ENCODE measurements around the gene C19orf38.
"Not testable (repeated sequence)": the region's sequence is repeated elsewhere in the genome, so short reads cannot be mapped to it uniquely, and the experiment has no call there.

The C19orf38 gene

DNA sequence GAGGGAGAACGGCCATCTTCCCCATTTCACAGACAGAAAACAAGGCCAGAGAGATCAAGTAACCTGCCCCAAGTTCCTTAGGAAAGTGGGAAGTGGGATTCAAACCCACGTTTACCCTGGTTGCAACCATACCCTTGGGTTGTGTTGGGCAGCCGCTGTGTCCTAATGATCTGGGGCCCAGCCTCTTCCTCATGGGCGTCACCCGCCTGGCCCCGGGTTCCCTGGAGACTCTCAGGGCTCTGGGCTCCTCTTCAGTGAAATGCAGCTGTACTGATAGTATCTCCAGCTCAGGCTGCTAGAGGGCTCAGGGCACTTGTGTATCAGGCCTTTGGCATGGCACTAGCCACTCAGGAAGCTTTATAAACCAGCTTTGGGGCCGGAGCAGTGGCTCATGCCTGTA, 22.0 kb upstream of the C19orf38 start:
- no peak for DNase-seq

DNA sequence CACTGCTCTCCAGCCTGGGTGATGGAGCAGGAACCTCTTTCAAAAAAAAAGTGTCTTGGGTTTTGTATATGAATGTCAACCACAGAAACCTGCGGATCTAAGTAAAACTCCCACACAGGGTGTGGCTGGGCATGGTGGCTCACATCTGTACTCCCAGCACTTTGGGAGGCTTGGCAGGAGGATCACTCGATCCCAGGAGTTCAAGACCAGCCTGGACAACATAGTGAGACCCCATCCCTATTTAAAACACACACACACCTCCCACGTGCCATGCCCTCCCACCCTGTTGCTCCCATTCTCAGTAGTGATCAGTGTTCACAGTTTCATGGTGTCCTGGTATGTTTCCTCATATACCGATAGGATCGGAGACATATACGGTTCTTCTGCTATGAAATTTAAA, 21.4 kb upstream of the C19orf38 start:
- no peak for DNase-seq

DNA sequence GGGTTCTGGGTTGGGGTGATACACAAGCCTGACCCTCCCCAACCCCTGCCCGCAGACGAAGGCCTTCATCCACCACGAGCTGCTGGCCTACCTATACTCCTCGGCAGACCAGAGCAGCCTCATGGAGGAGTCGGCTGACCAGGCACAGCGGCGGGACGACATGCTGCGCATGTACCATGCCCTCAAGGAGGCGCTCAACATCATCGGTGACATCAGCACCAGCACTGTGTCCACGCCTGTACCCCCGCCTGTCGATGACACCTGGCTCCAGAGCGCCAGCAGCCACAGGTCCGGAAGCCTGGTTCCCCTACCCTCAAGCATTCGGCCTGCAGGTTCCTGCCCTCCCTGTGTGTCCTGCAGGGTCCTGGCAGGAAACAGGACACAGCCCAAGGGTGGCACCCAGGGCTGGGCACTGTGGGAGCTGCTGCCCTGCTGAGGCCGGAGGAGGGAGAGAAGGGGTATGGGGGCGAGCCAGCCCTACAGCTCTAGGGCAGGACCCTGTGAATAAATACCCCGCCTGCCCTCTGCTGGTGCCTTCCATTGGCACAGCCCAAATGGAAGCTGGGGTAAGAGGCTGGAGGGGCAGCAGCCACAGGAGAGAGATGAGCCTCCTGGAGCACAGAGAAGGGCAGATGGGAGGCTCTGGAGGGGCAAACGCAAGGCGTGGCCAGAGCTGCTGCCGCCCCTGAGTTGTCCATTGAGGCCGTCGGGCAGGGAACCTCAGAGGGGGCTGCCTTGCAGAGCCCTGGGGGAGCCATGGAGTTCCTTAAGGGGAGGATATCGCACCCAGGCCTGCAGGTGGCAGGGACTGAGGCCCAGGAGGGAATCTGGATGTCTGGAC, 19.0 kb upstream of the C19orf38 start:
- DNase-seq = no peak

DNA sequence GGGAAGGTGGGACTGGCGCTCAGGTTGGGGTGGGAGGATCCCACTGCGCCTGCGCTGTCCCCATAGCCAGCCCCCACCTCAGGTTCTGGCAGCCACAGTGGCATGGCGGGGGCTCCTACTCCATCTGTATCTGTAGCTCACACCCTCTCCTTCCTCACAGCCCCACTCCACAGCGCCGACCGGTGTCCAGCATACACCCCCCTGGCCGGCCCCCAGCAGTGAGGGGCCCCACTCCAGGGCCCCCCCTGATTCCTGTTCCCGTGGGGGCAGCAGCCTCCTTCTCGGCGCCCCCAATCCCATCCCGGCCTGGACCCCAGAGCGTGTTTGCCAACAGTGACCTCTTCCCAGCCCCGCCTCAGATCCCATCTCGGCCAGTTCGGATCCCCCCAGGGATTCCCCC, 18.2 kb upstream of the C19orf38 start:
- DNase-seq = no peak

DNA sequence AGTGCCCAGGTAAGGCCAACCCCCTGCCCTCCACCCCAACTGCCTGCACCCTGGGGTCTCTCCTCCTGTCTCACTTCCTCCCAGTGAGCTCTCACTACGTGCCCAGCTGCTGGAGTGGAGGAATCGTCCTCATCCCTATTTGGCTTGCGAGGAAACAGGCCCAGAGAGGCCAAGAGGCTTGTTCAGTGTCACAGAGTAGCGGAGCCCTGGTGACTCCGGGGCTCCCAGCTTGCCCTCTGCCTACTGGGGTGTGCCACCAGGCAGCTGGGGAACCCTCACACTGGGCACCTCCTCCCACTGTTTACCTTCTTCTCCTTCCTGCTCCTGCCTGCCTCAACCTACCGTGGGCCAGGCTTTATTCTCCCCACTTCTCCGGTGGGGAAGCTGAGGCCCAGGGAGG, 17.8 kb upstream of the C19orf38 start:
- no peak for DNase-seq

DNA sequence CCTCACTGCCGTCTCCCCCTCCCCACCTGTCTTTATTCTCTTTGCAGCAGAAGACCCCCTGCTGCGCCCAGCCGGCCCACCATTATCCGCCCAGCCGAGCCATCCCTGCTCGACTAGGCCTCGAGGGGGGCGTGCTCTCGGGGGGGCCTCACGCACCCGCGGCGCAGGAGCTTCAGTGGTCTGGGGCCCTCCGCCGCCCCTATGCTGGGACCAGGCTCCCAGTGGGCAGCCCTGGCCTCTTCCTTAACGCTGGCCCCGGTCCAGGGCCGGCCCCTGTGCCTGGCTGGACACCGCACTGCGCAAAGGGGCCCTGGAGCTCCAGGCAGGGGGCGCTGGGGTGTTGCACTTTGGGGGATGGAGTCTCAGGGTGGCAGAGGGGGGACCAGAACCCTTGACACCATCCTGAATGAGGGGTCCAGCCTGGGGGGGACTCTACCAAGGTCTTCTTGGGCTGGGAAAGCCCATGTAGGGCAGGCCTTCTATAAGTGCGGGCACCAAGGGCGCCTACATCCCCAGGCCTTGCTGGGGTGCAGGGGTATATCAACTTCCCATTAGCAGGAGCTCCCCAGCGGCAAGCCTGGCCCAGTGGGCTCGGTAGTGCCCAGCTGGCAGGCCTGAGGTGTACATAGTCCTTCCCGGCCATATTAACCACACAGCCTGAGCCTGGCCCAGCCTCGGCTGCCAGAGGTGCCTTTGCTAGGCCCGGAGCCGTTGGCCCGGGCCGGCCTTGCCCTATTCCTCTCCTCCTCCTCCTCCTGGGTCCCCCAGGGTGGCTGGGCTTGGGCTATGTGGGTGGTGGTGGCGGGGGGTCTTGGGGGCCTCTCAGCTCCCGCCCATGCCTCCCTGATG, 17.1 kb upstream of the C19orf38 start:
- DNase-seq = no peak

DNA sequence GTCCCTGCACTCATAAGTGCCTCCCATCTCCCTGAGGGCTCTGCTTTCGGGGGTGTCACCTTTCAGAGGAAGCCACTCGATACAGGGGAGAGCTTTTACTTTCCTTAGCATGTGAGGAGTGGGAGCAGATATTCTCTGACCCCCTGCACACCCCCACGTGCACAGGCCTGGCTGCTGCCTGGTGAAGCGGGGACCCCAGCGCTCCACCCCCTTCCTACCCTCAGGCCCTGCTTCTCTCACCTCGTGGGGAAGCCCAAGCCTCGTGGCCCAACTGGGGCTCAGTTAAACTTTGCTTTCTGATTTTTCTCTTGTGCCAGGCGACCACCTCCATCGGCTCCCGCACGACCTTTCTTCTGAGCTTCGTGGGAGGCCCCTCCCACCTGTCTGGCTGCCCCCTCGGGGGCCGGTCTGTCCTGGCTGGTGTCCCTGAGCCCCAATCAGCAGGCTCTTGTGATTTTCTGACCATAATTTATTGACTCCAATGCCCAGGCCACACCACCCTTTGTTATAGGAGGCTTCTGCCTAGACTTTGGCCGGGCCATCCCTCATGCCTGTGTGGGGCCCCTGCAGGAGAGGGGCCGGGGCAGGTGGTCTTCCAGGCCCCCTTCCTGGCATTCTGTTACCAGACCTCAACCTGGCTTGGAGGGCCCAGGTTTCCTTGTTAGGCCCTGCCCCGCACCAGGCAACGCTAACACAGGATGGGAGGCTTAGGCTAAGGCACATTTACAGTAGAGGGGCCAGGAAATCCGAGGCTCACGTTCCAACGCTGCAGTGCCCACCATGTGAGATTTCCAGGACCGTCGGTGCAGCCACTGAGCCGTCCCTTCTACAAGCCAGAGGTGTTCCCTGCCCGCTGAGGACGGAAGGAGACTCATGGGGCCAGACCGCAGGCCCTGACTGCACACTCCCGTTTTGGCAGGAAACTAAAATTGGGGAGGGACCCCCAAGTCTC, 16.0 kb upstream of the C19orf38 start:
- DNase-seq = no peak

DNA sequence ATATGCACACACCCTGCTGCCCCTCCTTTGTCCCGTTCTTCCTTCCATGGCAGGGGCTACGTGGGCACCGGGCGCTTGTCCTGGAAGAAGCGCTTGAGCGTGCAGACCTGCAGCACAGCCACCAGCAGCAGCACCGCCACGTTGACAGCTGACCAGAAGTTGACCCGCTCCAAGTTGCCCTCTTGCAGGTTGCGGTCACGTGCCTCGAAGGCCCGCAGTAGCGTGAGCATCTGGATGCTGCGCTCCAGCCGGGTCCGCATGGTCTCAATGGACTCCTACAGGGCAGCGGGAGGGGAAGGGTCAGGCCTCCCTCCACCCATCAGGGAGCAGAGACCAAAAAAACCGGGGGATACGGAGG, 15.3 kb upstream of the C19orf38 start:
- DNase-seq = no peak

DNA sequence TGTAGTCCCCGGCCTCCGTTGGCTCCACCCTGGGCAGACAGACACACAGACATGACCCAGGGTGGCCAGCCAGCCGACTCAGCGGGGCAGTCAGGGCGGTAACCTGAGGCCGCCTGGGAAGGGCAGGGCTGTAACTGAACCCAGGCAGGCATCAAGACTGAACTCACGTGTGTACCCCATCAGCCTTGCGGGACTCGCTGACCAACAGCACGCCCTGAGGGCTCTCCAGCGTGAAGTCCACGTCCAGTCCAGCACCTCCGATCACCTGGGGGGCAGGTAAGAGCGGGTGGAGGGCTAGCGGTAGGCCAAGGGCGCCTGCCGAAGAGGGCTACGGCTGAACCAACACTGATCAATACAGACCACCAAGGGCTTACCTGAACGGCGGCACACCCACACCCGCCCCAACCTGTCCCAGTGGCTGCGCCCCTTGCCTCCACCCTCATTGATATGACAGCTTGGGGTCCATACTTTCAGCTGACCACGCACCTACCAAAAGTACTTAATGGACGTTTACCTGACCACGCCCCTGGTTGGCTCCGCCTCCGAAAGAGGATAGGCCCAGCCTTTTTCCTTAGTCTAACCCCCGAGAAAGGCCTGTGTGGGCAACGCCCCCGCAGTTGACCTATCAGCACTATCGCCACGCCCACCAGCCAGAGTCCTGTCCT, 13.0 kb upstream of the C19orf38 start:
- no peak for DNase-seq

DNA sequence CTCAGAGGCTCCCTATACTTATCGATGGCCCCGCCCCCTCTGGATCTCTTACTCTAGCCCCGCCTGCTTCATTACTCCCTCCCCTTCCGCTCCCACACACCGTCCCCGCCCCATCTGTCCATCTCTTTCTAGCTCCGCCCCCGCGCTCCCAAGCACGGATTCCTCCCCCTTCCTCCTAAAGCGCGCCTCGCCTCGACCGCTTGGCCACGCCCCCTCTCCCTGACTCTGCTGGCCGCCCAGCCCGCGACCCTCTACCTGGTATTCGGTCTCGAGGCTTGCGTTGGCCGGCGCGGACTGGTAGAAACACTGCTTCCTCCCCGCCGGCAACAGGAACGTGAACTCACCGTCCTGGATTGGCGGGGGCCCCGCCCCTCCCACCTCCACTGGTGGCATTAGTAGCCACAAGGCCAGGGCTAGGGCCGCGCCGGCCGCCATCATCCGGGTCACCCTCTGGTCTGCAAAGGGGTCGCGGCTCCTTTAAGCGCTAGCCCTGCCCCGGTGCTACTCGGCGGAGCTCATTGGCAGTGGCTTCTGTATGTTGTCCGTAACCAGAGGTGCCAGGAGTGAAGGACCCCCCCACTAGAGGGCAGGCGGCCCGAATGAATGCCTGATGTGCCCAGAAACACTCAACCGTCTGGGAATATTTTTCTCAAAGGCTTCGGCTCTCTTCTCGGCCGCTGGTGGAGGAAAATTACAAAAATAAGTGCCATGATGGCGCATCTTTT, 12.3 kb upstream of the C19orf38 start, which contains the start of gene TMED1:
TMED1 (minus strand) TSS at position 459 of the 725 bp plus-strand sequence; CDS start at position 438, 21 bp downstream.
- peak; percentile 100 for DNase-seq

DNA sequence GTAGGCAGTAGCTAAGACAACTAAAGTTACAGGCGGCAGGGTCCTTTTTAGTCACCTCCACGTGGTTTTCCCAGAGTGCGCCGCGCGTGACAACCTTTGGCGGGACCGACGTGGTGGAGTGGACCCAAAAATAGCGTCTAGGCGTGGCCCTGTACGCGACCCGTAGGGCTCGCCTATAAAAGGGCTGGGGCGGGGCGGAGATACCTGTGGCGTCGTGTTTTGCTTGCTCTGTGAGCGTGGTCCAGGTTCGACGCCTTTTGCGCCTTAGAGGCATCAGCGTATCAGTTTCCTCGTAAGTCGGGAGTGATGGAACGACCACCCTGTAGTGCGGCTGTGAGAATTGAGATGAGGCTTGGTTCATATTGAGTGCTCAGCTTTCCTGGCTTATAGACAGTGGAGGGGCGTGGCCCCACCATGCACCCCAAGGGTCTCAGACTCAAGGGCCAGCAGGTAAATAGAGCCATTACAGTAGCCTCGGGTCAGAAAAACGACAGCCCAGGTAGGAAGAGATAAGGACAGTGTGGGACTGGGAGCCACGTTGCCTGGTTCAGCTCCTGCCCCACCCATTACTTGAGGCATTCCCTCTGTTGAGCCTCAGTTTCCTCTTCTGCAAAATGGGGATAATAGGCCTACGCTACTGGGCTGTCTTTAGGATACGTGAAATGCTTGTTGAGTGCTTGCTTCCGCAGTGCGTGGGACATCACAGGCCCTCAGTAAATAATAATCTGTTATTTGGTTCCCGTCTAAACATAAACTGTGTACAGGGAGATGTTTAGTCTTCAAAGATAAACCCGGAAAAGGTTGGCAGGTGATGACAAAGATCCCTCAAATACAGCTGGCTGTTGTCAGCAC, 11.5 kb upstream of the C19orf38 start:
- peak; percentile 96 for DNase-seq

DNA sequence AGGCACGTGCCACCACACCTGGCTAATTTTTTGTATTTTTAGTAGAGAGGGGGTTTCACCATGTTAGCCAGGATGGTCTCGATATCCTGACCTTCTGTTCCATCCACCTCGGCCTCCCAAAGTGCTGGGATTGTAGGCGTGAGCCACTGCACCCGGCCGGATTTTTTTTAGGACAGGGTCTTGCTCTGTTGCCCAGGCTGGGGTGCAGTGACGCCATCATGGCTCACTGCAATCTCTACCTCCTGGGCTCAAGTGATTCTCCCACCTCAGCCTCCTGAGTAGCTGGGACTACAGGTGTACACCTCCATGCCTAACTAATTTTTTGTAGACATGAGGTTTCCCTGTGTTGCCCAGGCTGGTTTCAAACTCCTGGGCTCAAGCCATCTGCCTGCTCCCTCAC, 10.6 kb upstream of the C19orf38 start:
- DNase-seq = not testable (repeated sequence)

DNA sequence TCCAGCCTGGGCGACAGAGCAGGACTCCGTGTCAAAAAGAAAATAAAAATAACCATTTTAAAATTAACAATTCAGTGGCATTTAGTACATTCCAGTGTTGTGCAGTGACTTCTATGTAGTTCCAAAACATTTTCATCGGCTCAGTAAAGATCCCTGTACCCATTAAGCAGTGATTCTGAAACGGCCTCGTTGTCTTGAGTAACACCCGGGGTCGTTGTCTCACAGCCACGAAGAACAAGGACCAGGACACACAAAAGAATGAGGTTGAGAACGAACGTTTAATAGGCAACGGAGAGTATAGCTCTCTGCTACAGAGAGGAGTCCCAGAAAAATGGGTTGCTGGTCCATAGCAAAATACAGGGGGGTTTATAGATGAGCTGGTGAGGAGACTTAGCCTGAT, 9.8 kb upstream of the C19orf38 start:
- DNase-seq = no peak

DNA sequence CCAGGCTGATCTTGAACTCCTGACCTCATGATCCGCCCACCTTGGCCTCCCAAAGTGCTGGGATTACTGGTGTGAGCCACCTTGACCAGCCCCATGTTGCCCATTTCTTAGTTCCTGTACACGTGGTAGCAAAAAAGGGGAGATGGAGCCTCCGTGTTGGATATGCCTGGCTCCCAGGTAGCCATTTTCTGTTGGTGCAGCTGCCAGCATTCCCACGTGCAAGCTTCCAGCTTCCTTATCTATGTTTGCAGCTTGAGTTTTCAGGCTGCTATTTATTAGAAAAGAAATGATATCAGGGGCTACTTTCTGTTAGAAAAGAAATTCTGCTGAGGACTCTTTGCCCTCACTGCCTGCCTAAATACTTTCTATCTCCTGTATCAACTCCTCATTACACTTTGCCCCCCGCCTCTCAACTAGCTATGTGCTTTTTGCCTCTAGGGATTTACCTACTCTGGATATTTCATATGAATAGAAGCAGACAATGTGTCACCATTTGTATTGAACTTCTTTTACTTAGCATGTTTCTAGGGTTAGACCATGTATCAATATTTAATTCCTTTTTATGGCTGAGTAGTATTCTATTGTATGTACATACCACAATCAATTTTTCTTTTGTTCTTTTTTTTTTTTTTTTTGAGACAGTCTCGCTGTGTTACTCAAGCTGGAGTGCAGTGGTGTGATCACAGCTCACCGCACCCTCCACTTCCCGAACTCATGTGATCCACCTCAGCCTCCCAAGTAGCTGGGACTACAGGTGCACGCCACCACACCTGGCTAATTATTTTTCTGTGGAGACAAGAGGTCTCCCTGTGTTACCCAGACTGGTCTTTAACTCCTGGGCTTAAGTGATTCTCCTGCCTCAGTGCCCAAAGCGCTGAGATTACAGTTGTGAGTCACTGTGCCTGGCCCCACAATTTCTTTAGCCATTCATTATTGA, 8.8 kb upstream of the C19orf38 start:
- no peak for DNase-seq

DNA sequence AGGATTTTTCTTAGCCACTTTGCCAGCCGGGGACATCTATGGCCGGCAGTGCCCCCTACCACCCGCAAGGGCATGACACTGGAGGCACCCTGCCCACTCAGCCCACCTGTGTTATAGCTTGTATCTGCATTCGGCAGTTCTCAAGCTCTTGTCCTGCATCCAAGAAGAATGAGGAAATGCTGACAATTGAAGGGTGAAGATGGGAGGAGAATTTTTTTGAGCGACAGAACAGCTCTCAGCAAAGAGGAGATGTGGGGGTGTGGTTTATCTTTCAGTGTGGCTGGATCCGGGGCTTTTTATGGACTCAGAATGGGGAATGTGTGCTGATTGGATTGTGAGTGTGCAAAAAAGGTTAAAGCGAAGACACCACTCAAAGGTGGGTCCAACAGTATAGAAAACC, 5.4 kb upstream of the C19orf38 start:
- no peak for DNase-seq

DNA sequence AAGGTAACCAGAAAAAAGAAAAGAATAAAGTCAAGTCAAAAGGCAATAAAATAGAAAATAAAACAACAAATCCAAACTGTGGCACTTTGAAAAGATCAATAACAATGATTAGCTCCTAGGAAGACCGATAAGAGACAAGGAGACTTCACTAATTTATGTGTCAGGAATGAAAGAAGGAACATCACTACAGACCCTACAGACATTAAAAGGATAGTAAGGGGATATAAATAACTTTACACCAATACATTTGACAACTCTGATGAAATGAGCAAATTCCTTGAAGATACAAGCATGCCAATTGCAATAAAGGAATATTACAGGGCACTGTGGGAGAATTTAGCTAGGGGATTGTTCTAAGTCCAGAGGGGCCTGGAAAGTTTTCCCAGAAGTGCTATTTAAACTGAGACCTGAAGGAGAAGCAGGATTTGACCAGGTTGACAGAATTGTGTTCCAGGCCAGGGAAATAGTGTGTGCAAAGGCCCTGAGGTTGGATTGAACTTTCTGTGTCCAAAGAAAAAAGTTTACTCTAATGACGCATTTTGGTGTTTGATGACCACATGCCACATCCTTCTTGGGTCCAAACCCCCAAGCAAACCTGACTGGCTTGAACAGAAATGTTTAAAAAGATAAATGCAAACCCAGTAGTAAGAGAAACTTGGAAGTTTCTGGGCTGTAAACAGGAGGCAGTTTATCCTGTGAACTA, 1.6 kb upstream of the C19orf38 start:
- DNase-seq = no peak

DNA sequence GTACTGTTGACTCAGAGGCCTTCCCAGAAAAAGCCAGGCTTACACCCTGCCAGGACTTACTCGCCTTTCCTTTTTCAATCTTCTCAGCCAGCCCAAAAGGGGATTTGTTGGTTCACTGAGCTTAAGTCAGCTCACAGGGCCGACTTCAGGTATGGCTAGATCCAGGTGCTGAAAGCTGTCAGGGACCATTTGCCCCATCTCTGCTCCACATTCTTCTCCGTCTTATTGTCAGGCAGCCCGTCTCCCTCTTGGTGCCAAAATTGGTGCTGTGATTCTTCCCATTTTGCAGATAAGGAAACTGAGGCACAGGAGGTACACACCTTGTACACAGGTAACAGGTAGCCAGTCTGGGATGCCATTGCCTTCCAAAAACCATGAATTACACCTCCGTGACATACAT, 2.4 kb downstream of the C19orf38 start:
- no peak for DNase-seq

DNA sequence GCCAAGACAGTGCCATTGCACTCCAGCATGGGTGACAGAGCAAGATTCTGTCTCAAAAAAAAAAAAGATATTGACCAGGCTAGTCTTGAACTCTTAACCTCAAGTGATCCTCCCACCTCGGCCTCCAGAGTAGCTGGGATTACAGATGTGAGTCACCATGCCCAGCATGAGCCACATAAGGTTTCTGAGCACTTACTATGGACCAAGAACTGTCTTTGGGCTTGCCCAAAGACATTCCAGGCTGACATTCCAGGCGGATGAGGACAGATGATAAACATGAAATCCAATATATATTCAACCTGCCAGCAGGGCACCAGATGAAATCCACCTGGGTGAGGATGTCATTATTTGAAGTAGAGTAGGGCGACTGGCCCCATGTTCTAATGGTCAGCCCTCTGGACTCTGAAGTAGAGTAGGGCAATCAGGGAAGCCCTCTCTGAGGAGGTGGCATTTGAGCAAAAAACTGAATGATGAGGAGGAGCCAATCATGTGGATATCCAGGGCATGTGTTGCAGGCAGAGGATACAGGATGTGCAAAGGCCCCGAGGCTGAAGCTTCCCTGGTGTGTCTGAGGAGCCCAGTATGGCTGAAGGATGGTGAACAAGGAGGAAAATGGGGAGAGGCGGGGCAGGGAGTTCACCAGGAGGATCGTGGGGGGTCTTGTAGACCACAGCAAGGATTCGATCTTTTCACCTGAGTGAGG, 4.0 kb downstream of the C19orf38 start:
- DNase-seq = no peak
